EH (cell line): Measurements from ENCODE around the gene OSCP1.

Source experiments
- DNase-seq: peaks from one replicate; pipeline ENCODE4 v3.0.0-alpha.2; 2015; ENCODE audit warnings: low read depth

OSCP1 gene

GRCh38 chr1:36383240-36383639, 67.0 kb downstream of the OSCP1 start:
- DNase-seq: no peak

GRCh38 chr1:36382669-36383068, 67.6 kb downstream of the OSCP1 start:
- no peak for DNase-seq

- no peak for DNase-seq
Observed at GRCh38 chr1:36382231-36382630, 68.0 kb downstream of the OSCP1 start.

GRCh38 chr1:36381405-36381804, 68.8 kb downstream of the OSCP1 start:
- DNase-seq: no peak

- DNase-seq: no peak
Observed at GRCh38 chr1:36380782-36381181, 69.5 kb downstream of the OSCP1 start.

DNA sequence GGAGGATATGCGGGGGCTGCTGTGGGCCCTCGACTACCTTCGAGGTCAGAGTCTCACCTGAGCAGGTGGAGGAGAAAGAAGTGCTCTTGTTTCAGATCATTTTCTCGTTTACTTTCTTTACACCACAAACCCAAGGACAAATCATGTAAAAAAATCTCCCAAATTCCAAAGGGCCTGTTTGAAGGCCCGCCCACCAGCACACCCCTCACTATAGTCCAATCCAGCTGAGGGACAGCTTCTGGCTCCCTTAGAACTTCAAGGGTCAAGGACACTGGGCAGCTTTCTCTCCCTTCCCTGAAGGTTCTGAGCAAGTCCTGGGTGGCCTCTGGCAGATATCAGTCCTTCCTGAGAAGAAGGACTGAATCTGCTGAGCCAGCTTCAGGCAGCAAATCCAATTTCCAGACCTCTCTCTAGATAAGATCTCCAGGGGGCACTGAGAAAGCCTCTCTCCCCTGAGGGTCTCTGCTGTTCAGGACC, 70.1 kb downstream of the OSCP1 start:
- no peak for DNase-seq

- no peak for DNase-seq
Observed at GRCh38 chr1:36377791-36378492, 72.3 kb downstream of the OSCP1 start.

- no peak for DNase-seq
Observed at GRCh38 chr1:36372617-36373016, 77.6 kb downstream of the OSCP1 start.

- peak; percentile 73 for DNase-seq
Observed at GRCh38 chr1:36369061-36369861, 81.0 kb downstream of the OSCP1 start.
